Hepatocyte (in vitro differentiated cells): Measurements from ENCODE around the gene CKAP2L. TPM values are rescaled to one million over a fixed set of nuclear protein-coding genes. Genes with fewer than 3 reads are reported as not detected.

Experiments
- DNase-seq: peaks from one replicate; pipeline ENCODE4 v3.0.0-alpha.2; 2016; ENCODE audit warnings: low spot score
- H2AFZ ChIP-seq: fragments of 200-600 bp; sonication (generic); 2 replicates; pipeline ENCODE4 v1.6.0; 2016; ENCODE audit warnings: antibody characterized with exemption, mild to moderate bottlenecking
- H3K27ac ChIP-seq: fragments of 200-600 bp; sonication (generic); 2 replicates; pipeline ENCODE4 v1.5.1; 2016; ENCODE audit warnings: mild to moderate bottlenecking
- H3K27me3 ChIP-seq: fragments of 200-600 bp; sonication (generic); 2 replicates; pipeline ENCODE4 v1.6.1; 2016
- H3K36me3 ChIP-seq: fragments of 200-600 bp; sonication (generic); replicated peaks from 2 replicates; pipeline ENCODE4 v1.5.1; 2016; ENCODE audit warnings: low read depth; ENCODE audit not compliant: insufficient read depth
- H3K4me1 ChIP-seq: fragments of 200-600 bp; sonication (generic); 2 replicates; pipeline ENCODE4 v1.5.1; 2016; ENCODE audit warnings: mild to moderate bottlenecking, moderate library complexity; ENCODE audit not compliant: insufficient read depth
- H3K4me2 ChIP-seq: fragments of 200-600 bp; sonication (generic); 2 replicates; pipeline ENCODE4 v1.6.0; 2016
- H3K4me3 ChIP-seq: fragments of 200-600 bp; sonication (generic); 2 replicates; pipeline ENCODE4 v1.5.1; 2016; ENCODE audit warnings: mild to moderate bottlenecking
- H3K79me2 ChIP-seq: fragments of 200-600 bp; sonication (generic); 2 replicates; pipeline ENCODE4 v1.6.0; 2017; ENCODE audit warnings: mild to moderate bottlenecking
- H3K9me2 ChIP-seq: fragments of 200-600 bp; sonication (generic); replicated peaks from 2 replicates; pipeline ENCODE4 v1.6.0; 2017; ENCODE audit warnings: mild to moderate bottlenecking; ENCODE audit not compliant: insufficient read depth
- H3K9me3 ChIP-seq: fragments of 200-600 bp; sonication (generic); 2 replicates; pipeline ENCODE4 v1.5.1; 2016; ENCODE audit warnings: low read depth, mild to moderate bottlenecking
- H4K20me1 ChIP-seq: fragments of 200-600 bp; sonication (generic); 2 replicates; pipeline ENCODE4 v1.6.0; 2016; ENCODE audit warnings: mild to moderate bottlenecking; ENCODE audit not compliant: insufficient read depth, poor library complexity, severe bottlenecking
- CTCF ChIP-seq: fragments of 200-600 bp; sonication (generic); IDR thresholded peaks from 2 replicates; pipeline ENCODE4 v1.5.1; 2016; ENCODE audit warnings: antibody characterized with exemption, mild to moderate bottlenecking; ENCODE audit not compliant: poor library complexity
- EZH2 ChIP-seq: fragments of 200-600 bp; sonication (generic); IDR thresholded peaks from 2 replicates; pipeline ENCODE4 v1.6.1; 2016; ENCODE audit warnings: antibody characterized with exemption, mild to moderate bottlenecking, borderline replicate concordance
- EZH2phosphoT487 ChIP-seq: fragments of 200-600 bp; sonication (generic); IDR thresholded peaks from one replicate; pipeline ENCODE4 v1.6.1; 2018; ENCODE audit warnings: antibody characterized with exemption, mild to moderate bottlenecking, low read depth, moderate library complexity; ENCODE audit not compliant: unreplicated experiment, severe bottlenecking
- WGBS: methylation state at CpG from one replicate; pipeline ENCODE4 v1.1.6; 2016; ENCODE audit warnings: low lambda C conversion rate; ENCODE audit errors: missing lambda C conversion rate; 5-methylcytosine and 5-hydroxymethylcytosine counted together
- polyA plus RNA-seq: library from polyadenylated mRNA; unstranded; fragments of >200 nt; fragmentation: Nextera tagmentation; extraction: Ambion mirVana; gene quantifications from 2 replicates; pipeline ENCODE4 v1.2.1, GENCODE V29; 2016
- total RNA-seq: library from RNA; depleted of rRNA; stranded (reverse); fragments of >200 nt; gene quantifications from 2 replicates; pipeline ENCODE4 v1.2.3, GENCODE V29; 2014

CKAP2L gene
- total and polyA plus RNA-seq, 2 experiments from 2014 or later, result 7.2 to 8.1 TPM

DNA sequence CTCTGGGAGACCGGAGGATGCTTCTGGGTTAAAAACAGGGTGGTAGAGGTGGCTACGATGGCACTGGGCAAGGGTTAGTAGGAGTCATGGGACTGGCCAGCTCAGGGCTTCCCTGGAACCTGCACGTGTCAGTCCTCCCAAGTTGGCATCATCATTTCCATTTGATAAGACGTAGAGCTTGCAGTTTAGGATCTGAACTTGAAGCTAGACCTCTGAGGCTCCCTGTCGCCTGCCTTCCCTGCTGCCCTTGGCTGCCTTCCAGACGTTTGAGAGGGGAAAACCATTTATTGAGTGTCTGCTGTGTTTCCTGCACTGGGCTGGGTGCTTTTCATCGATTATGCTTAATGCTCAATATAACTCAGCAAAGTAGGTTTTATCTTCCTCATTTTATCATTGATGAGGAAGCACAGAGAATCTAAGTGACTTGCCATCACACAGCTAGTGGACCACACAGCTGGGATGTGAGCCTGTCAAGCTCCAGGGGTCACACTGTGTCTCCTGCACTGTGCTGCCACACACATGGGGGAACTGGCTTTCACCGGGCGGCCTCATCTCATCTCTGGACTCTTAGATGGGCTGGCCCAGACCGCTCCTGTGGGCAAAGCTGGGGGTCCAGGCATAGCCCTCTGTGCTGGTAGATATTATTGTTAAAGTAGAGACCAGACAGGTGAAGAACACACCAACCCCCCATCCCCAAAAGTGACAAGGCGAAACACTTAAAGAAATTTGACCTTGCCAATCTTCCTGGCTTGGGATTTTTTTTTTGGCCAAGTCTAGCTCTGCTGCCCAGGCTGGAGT is 35.8 kb downstream of the CKAP2L start:
- Histone ChIP-seq H3K9me2 (no peaks in the 10 kb centered on the region), H3K27ac (no peak overlapping the region), H3K27me3 (no peaks in the 10 kb centered on the region), H3K4me3 (no peak overlapping the region), H3K9me3 (no peaks in the 10 kb centered on the region), H3K4me1 (no peaks in the 10 kb centered on the region), H2AFZ (no peak overlapping the region), H3K4me2 (no peak overlapping the region), H3K79me2 (no peaks in the 10 kb centered on the region), H4K20me1 (no peaks in the 10 kb centered on the region), H3K36me3 (no peaks in the 10 kb centered on the region)
- DNase-seq, result no peak
- no peak for TF ChIP-seq EZH2
- TF ChIP-seq EZH2phosphoT487, result no peak
- TF ChIP-seq CTCF, result no peak
- 71% methylated on average over 11 of the region's 11 CpGs for WGBS

DNA sequence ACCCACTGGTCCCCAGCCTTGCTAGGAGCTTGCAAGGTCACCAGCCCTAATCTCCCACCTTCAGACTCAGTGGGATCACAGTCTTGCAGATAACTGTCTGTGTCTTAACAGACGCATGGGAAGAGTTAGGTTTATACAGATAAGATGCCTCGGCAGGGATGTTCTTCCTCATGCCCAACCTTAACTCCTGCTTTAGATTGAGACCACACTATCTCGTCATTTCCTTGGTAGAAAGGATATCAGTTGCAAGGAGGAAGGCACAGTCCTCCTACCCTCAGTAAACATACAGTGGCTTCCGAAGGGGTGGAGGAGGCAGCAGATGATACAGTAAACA is 36.4 kb downstream of the CKAP2L start:
- TF ChIP-seq CTCF, result no peak
- TF ChIP-seq EZH2phosphoT487, result no peak
- no peak for TF ChIP-seq EZH2
- Histone ChIP-seq H3K36me3 (no peaks in the 10 kb centered on the region), H3K27me3 (no peaks in the 10 kb centered on the region), H3K9me3 (no peaks in the 10 kb centered on the region), H3K79me2 (no peaks in the 10 kb centered on the region), H3K4me3 (no peak overlapping the region), H3K9me2 (no peaks in the 10 kb centered on the region), H2AFZ (no peak overlapping the region), H3K27ac (no peak overlapping the region), H4K20me1 (no peaks in the 10 kb centered on the region), H3K4me1 (no peaks in the 10 kb centered on the region), H3K4me2 (no peak overlapping the region)
- WGBS, result 62% methylated on average over 4 of the region's 4 CpGs
- DNase-seq, result no peak

- Histone ChIP-seq H3K9me2 (no peaks in the 10 kb centered on the region), H3K36me3 (no peaks in the 10 kb centered on the region), H3K4me2 (no peak overlapping the region), H3K79me2 (no peaks in the 10 kb centered on the region), H3K27ac (no peak overlapping the region), H3K9me3 (no peaks in the 10 kb centered on the region), H2AFZ (no peak overlapping the region), H3K4me1 (no peaks in the 10 kb centered on the region), H4K20me1 (no peaks in the 10 kb centered on the region), H3K27me3 (no peaks in the 10 kb centered on the region), H3K4me3 (no peak overlapping the region)
- 86% methylated on average over 19 of the region's 19 CpGs for WGBS
- DNase-seq, result no peak
- TF ChIP-seq EZH2phosphoT487 (no peak), CTCF (no peak), EZH2 (no peak)
Observed at GRCh38 chr2:112727276-112728028, 37.0 kb downstream of the CKAP2L start.
